GM12878 (cell line): ENCODE measurements around the gene THRAP3.

ENCODE experiments used
- GABPA ChIP-seq: IDR thresholded peaks from 2 replicates; pipeline ENCODE4 v1.6.1; 2014; ENCODE audit warnings: antibody characterized with exemption, low read depth, mild to moderate bottlenecking, inconsistent platforms
- TAF1 ChIP-seq: IDR thresholded peaks from 2 replicates; pipeline ENCODE4 v1.6.1; 2011; ENCODE audit warnings: mild to moderate bottlenecking, low read depth, low read length, borderline replicate concordance
- TF ChIP-seq, protein P1 (sequence below): fragments of 450-650 bp; IDR thresholded peaks from 2 replicates; pipeline ENCODE4 v1.6.1; 2014; ENCODE audit warnings: mild to moderate bottlenecking

DNA sequence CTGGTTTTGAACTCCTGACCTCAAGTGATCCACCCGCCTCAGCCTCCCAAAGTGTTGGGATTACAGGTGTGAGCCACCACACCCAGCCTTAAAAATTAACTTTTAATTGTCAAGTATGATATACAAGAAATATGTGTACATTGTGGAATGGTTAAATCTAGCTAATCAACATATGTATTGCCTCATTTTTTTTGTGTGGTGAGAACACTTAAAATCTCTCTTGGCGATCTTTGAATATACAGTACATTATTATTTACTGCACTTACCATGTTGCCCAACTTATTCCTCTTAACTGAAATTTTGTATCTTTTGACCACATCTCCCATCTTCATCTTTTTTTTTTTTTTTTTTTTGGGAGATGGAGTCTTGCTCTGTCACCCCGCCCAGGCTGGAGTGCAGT lies 23.3 kb downstream of the THRAP3 start:
- TF ChIP-seq, protein P1, sequence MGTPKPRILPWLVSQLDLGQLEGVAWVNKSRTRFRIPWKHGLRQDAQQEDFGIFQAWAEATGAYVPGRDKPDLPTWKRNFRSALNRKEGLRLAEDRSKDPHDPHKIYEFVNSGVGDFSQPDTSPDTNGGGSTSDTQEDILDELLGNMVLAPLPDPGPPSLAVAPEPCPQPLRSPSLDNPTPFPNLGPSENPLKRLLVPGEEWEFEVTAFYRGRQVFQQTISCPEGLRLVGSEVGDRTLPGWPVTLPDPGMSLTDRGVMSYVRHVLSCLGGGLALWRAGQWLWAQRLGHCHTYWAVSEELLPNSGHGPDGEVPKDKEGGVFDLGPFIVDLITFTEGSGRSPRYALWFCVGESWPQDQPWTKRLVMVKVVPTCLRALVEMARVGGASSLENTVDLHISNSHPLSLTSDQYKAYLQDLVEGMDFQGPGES = no peak
- TF ChIP-seq TAF1 (no peak), GABPA (no peak)
